Neural cell (in vitro differentiated cells): ENCODE results near the gene FAM185A.
"Not testable (repeated sequence)": the region's sequence is repeated elsewhere in the genome, so short reads cannot be mapped to it uniquely, and the experiment has no call there.

Experiments
- POLR2AphosphoS5 ChIP-seq: IDR thresholded peaks from 2 replicates; pipeline ENCODE4 v1.6.1; 2012
- TF ChIP-seq, protein P1 (sequence below): fragments of 450-650 bp; IDR thresholded peaks from 2 replicates; pipeline ENCODE4 v1.5.1; 2014; ENCODE audit warnings: antibody characterized with exemption, mild to moderate bottlenecking, moderate library complexity; ENCODE audit not compliant: poor library complexity, severe bottlenecking

DNA sequence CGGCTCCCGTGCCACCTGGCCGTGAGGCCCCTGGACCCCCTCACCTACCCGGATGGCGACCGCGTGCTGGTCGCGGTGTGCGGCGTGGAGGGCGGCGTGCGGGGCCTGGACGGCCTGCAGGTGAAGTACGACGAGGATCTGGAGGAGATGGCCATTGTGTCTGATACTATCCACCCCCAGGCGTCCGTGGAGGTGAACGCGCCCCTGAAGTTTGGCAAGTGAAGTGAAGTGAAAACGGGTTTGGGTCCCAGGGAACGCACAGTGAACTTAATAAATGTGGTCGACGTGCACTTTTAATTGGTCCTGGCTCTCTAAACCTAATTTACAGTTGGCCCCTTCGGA lies 617 bp downstream of the FAM185A start:
- TF ChIP-seq, protein P1, sequence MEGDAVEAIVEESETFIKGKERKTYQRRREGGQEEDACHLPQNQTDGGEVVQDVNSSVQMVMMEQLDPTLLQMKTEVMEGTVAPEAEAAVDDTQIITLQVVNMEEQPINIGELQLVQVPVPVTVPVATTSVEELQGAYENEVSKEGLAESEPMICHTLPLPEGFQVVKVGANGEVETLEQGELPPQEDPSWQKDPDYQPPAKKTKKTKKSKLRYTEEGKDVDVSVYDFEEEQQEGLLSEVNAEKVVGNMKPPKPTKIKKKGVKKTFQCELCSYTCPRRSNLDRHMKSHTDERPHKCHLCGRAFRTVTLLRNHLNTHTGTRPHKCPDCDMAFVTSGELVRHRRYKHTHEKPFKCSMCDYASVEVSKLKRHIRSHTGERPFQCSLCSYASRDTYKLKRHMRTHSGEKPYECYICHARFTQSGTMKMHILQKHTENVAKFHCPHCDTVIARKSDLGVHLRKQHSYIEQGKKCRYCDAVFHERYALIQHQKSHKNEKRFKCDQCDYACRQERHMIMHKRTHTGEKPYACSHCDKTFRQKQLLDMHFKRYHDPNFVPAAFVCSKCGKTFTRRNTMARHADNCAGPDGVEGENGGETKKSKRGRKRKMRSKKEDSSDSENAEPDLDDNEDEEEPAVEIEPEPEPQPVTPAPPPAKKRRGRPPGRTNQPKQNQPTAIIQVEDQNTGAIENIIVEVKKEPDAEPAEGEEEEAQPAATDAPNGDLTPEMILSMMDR: not testable (repeated sequence)
- not testable (repeated sequence) for TF ChIP-seq POLR2AphosphoS5
